H1 (cell line): ENCODE measurements around the gene KDM2A. TPM values are rescaled to one million over a fixed set of nuclear protein-coding genes. Genes with fewer than 3 reads are reported as not detected.

Experiments
- CTCF ChIA-PET: fragments of 300-600 bp; sonication (Branson Sonifier 250); formaldehyde crosslinking; loops from one replicate; lab custom pipeline; 2021; ENCODE audit not compliant: partially characterized antibody; lab: Charles Lee
- POLR2A ChIA-PET: fragments of 300-600 bp; sonication (Branson Sonifier 250); formaldehyde crosslinking; loops from one replicate; lab custom pipeline; 2021; ENCODE audit warnings: inconsistent platforms; ENCODE audit not compliant: partially characterized antibody; lab: Charles Lee
- DNase-seq, 2 experiments: peaks; one replicate each; pipeline versions ENCODE4 v3.0.0 to v3.0.0-alpha.2; 2010 to 2022; ENCODE audit warnings: low spot score in 2 of 2, low read depth in 1 of 2, mixed read lengths in 1 of 2
- FAIRE-seq: peaks from 2 replicates; lab custom pipeline; 2011; peaks lifted over from hg19 to GRCh38; lab: Jason Lieb, UNC
- H2AFZ ChIP-seq: 2 replicates; pipeline ENCODE4 v1.8.1; 2012; ENCODE audit warnings: low read length, inconsistent platforms
- H2AK5ac ChIP-seq: 2 replicates; pipeline ENCODE4 v1.6.1; 2013; ENCODE audit warnings: low read depth, low read length
- H2BK120ac ChIP-seq: replicated peaks from 2 replicates; pipeline ENCODE3; 2013; ENCODE audit warnings: low read depth, low read length, inconsistent platforms
- H2BK12ac ChIP-seq: 2 replicates; pipeline ENCODE4 v1.6.1; 2013; ENCODE audit warnings: low read depth, low read length
- H2BK15ac ChIP-seq: 2 replicates; pipeline ENCODE4 v1.6.1; 2013; ENCODE audit warnings: low read length
- H2BK20ac ChIP-seq: 2 replicates; pipeline ENCODE4 v1.6.1; 2013; ENCODE audit warnings: low read length
- H2BK5ac ChIP-seq: 2 replicates; pipeline ENCODE4 v1.6.1; 2013; ENCODE audit warnings: low read depth, low read length
- H3K14ac ChIP-seq: 2 replicates; pipeline ENCODE4 v1.6.1; 2013; ENCODE audit warnings: inconsistent platforms; ENCODE audit not compliant: insufficient read length
- H3K18ac ChIP-seq: 2 replicates; pipeline ENCODE4 v1.6.1; 2013; ENCODE audit warnings: low read length; ENCODE audit errors: extremely low read depth
- H3K23ac ChIP-seq: 2 replicates; pipeline ENCODE4 v1.6.1; 2013; ENCODE audit warnings: inconsistent platforms; ENCODE audit not compliant: insufficient read length
- H3K23me2 ChIP-seq: 2 replicates; pipeline ENCODE4 v1.6.1; 2013; ENCODE audit warnings: low read depth, low read length
- H3K27ac ChIP-seq: 2 replicates; pipeline ENCODE4 v1.6.1; 2011; ENCODE audit warnings: low read depth, low read length, inconsistent platforms
- H3K27me3 ChIP-seq, 4 experiments: replicated peaks in 1 of 4; 1 replicate in 1 of 4; 2 replicates in 3 of 4; pipeline versions ENCODE4 v1.6.1 to v1.8.1; 2011 to 2013; ENCODE audit warnings: low read length in 3 of 4, mild to moderate bottlenecking in 3 of 4, inconsistent platforms in 2 of 4, mixed read lengths in 2 of 4, moderate library complexity in 1 of 4; ENCODE audit not compliant: control insufficient read depth in 3 of 4, insufficient read depth in 3 of 4; ENCODE audit errors: extremely low read depth in 1 of 4
- H3K36me3 ChIP-seq, 4 experiments: 2 replicates each; pipeline versions ENCODE4 v1.6.1 to v1.8.1; 2011 to 2013; ENCODE audit warnings: mild to moderate bottlenecking in 4 of 4, low read length in 3 of 4, moderate library complexity in 2 of 4, control low read depth in 1 of 4, inconsistent platforms in 1 of 4; ENCODE audit not compliant: insufficient read depth in 4 of 4, control insufficient read depth in 2 of 4
- H3K4ac ChIP-seq: replicated peaks from 2 replicates; pipeline ENCODE3; 2013; ENCODE audit warnings: low read length, low read depth, mixed read lengths, inconsistent platforms; ENCODE audit not compliant: insufficient read length
- H3K4me1 ChIP-seq, 4 experiments: replicated peaks in 1 of 4; 1 replicate in 1 of 4; 2 replicates in 3 of 4; pipeline versions ENCODE4 v1.6.1 to v1.8.1; 2011 to 2013; ENCODE audit warnings: low read length in 3 of 4, inconsistent platforms in 2 of 4, mixed read lengths in 1 of 4; ENCODE audit not compliant: insufficient read depth in 4 of 4, control insufficient read depth in 3 of 4
- H3K4me2 ChIP-seq, 2 experiments: 2 replicates each; pipeline versions ENCODE4 v1.6.1 to v1.8.1; 2011 to 2013; ENCODE audit warnings: low read depth in 2 of 2, low read length in 2 of 2, control low read depth in 1 of 2, inconsistent platforms in 1 of 2, mild to moderate bottlenecking in 1 of 2; ENCODE audit not compliant: insufficient read depth in 1 of 2
- H3K4me3 ChIP-seq, 4 experiments: fragments of 200-600, 300-600 bp in 1 of 4; sonication (generic), shearing (Covaris generic), sonication (Bioruptor Twin) in 1 of 4; 2 replicates each; pipeline versions ENCODE4 v1.5.1 to v1.8.1; 2011 to 2016; ENCODE audit warnings: low read length in 4 of 4, low read depth in 3 of 4, control low read depth in 2 of 4, inconsistent platforms in 2 of 4, mild to moderate bottlenecking in 2 of 4, mixed read lengths in 1 of 4, moderate library complexity in 1 of 4; ENCODE audit not compliant: insufficient read depth in 2 of 4; ENCODE audit errors: extremely low read depth in 1 of 4
- H3K56ac ChIP-seq: replicated peaks from 2 replicates; pipeline ENCODE3; 2013; ENCODE audit warnings: low read depth, mild to moderate bottlenecking, mixed read lengths, low read length, inconsistent platforms; ENCODE audit not compliant: insufficient read length
- H3K79me1 ChIP-seq: 2 replicates; pipeline ENCODE4 v1.6.1; 2013; ENCODE audit warnings: low read depth, low read length, control low read depth
- H3K79me2 ChIP-seq, 2 experiments: 2 replicates each; pipeline versions ENCODE4 v1.6.1 to v1.8.1; 2012 to 2013; ENCODE audit warnings: low read length in 2 of 2, mild to moderate bottlenecking in 2 of 2, inconsistent platforms in 1 of 2; ENCODE audit not compliant: insufficient read depth in 2 of 2, control insufficient read depth in 1 of 2
- H3K9ac ChIP-seq, 4 experiments: replicated peaks in 1 of 4; 1 replicate in 1 of 4; 2 replicates in 3 of 4; pipeline versions ENCODE4 v1.6.1 to v1.8.1; 2011 to 2013; ENCODE audit warnings: low read depth in 3 of 4, low read length in 3 of 4, control low read depth in 2 of 4, mild to moderate bottlenecking in 2 of 4, moderate library complexity in 2 of 4, inconsistent platforms in 1 of 4; ENCODE audit errors: extremely low read depth in 1 of 4
- H3K9me3 ChIP-seq, 2 experiments: 2 replicates each; pipeline versions ENCODE4 v1.6.1 to v1.8.1; 2012 to 2013; ENCODE audit warnings: mild to moderate bottlenecking in 2 of 2, moderate library complexity in 2 of 2, control low read depth in 1 of 2, inconsistent platforms in 1 of 2, low read depth in 1 of 2, low read length in 1 of 2, mixed read lengths in 1 of 2; ENCODE audit not compliant: insufficient read depth in 2 of 2
- H4K20me1 ChIP-seq, 2 experiments: replicated peaks in 1 of 2; 2 replicates each; pipeline versions ENCODE3 to v1.8.1; 2011 to 2013; ENCODE audit warnings: inconsistent platforms in 2 of 2, low read length in 2 of 2, mild to moderate bottlenecking in 1 of 2; ENCODE audit not compliant: insufficient read depth in 2 of 2, control insufficient read depth in 1 of 2
- H4K5ac ChIP-seq: 2 replicates; pipeline ENCODE4 v1.6.1; 2013; ENCODE audit warnings: low read length, low read depth, mixed read lengths, inconsistent platforms; ENCODE audit not compliant: insufficient read length
- H4K8ac ChIP-seq: 2 replicates; pipeline ENCODE4 v1.8.0; 2013; ENCODE audit warnings: mild to moderate bottlenecking, moderate library complexity, low read length, inconsistent platforms; ENCODE audit not compliant: insufficient read depth; ENCODE audit errors: extremely low read depth
- H4K91ac ChIP-seq: replicated peaks from 2 replicates; pipeline ENCODE3; 2013; ENCODE audit warnings: low read length, mixed read lengths, inconsistent platforms; ENCODE audit not compliant: insufficient read length
- ASH2L ChIP-seq: fragments of 200-600, 300-600 bp; sonication (generic); IDR thresholded peaks from one replicate; pipeline ENCODE4 v1.7.1; 2017; ENCODE audit warnings: low read length
- BCL11A ChIP-seq, 2 experiments: IDR thresholded peaks; one replicate each; pipeline ENCODE4 v1.6.1; 2011; ENCODE audit warnings: low read depth in 2 of 2, low read length in 2 of 2, mild to moderate bottlenecking in 2 of 2
- EGR1 ChIP-seq: IDR thresholded peaks from 2 replicates; pipeline ENCODE4 v1.6.1; 2011; ENCODE audit warnings: low read depth, low read length, borderline replicate concordance
- EZH2 ChIP-seq: fragments of 200-600 bp; sonication (generic); IDR thresholded peaks from 2 replicates; pipeline ENCODE4 v1.7.1; 2012; ENCODE audit warnings: low read depth, mild to moderate bottlenecking, moderate library complexity, low read length, inconsistent platforms; ENCODE audit not compliant: severe bottlenecking
- JUND ChIP-seq: IDR thresholded peaks from 2 replicates; pipeline ENCODE4 v1.6.1; 2011; ENCODE audit warnings: mild to moderate bottlenecking, improper control_type of control experiment, low read length
- RXRA ChIP-seq: IDR thresholded peaks from 2 replicates; pipeline ENCODE4 v1.6.1; 2011; ENCODE audit warnings: low read depth, mild to moderate bottlenecking, low read length, moderate library complexity; ENCODE audit not compliant: insufficient read depth
- SIRT6 ChIP-seq: IDR thresholded peaks from one replicate; pipeline ENCODE4 v1.7.1; 2012; ENCODE audit warnings: low read length, inconsistent platforms
- SP1 ChIP-seq: IDR thresholded peaks from 2 replicates; pipeline ENCODE4 v1.6.1; 2011; ENCODE audit warnings: low read depth, low read length
- TCF12 ChIP-seq: IDR thresholded peaks from 2 replicates; pipeline ENCODE4 v1.6.1; 2011; ENCODE audit warnings: low read depth, mild to moderate bottlenecking, low read length
- WGBS, 2 experiments: shearing (Covaris generic) in 1 of 2; methylation state at CpG; one replicate each; pipeline versions ENCODE4 v1.1.6 to v1.1.7; 2013 to 2015; ENCODE audit warnings: low lambda C conversion rate in 2 of 2, mixed read lengths in 2 of 2, inconsistent platforms in 1 of 2, low coverage in 1 of 2, missing lambda C conversion rate in 1 of 2; ENCODE audit not compliant: insufficient replicate concordance in 2 of 2, insufficient coverage in 1 of 2, insufficient read length in 1 of 2; ENCODE audit errors: extremely low coverage in 1 of 2, missing lambda C conversion rate in 1 of 2; 5-methylcytosine and 5-hydroxymethylcytosine counted together
- polyA plus RNA-seq, 7 experiments: library from polyadenylated mRNA; depleted of rRNA in 3 of 7; stranded (reverse) in 5 of 7; unstranded in 2 of 7; fragments of >200 nt in 5 of 7; fragments of 200-250 nt in 2 of 7; gene quantifications; 1 replicate in 5 of 7; 2 replicates in 1 of 7; 4 replicates in 1 of 7; pipeline versions ENCODE4 v1.2.1 to v1.2.3, GENCODE V29; 2011 to 2013; ENCODE audit warnings: missing spikeins in 2 of 7, mixed read lengths in 2 of 7
- total RNA-seq: library from RNA; stranded (reverse); fragmentation: NEBNext Ultra II Directional; extraction: Animal tissue kit (Norgen Biotek cat#: 25700); gene quantifications from 2 replicates; pipeline ENCODE4 v1.2.1, GENCODE V29; 2021

Gene KDM2A
- total and polyA plus RNA-seq, 2 of the 8 experiments (the other 6 are each of a cell fraction or from before 2014, with no cell fraction given), result 55.4 to 66.2 TPM

- ChIA-PET CTCF (interaction anchor here (0.8 to 13.0 kb wide), 9 partner anchors 8 to 217 kb away, joined by 3 to 186 read pairs (median 5); partner anchors contain the start of genes ANKRD13D and SSH3), POLR2A (interaction anchor here (0.8 to 4.2 kb wide), 8 partner anchors 9 to 176 kb away, joined by 3 to 20 read pairs (median 4); partner anchors contain the start of genes ANKRD13D and SSH3)
- H3K79me1 ChIP-seq, result peaks cover 22% of the 10 kb centered on the region
- peak overlapping the region; percentile 42 for H4K91ac ChIP-seq
- no peak overlapping the region for H2AFZ ChIP-seq
- H2AK5ac ChIP-seq, result peak overlapping the region; percentile 89; the same call in 1 of the 2 replicates
- peaks cover 15 to 33% of the 10 kb centered on the region in 2 experiments for H4K20me1 ChIP-seq
- H3K23me2 ChIP-seq, result peaks cover 4% of the 10 kb centered on the region
- WGBS, 2 experiments, result 36% methylated on average over 28 of the region's 28 CpGs; no CpG with 5 or more reads in 1 of the 2 experiments
- peak overlapping the region; percentile 89; the same call in 1 of the 2 replicates for H2BK12ac ChIP-seq
- H3K4me1 ChIP-seq, result peaks cover 8 to 30% (median 27%) of the 10 kb centered on the region in 4 experiments
- H3K36me3 ChIP-seq, result peaks cover 0 to 3% (median 0%) of the 10 kb centered on the region in 4 experiments; a peak in 2 of 8 replicates
- peak overlapping the region; percentile 40; the same call in 1 of the 2 replicates for H3K18ac ChIP-seq
- peak overlapping the region; percentile 2 for H4K5ac ChIP-seq
- peak overlapping the region in 2 of 4 experiments; percentile 19 to 38; a peak in 4 of 8 replicates for H3K4me3 ChIP-seq
- H2BK15ac ChIP-seq, result peak overlapping the region; percentile 50; the same call in 1 of the 2 replicates
- H3K4ac ChIP-seq, result no peak overlapping the region
- H3K4me2 ChIP-seq, result peak overlapping the region; percentile 59 to 75
- H3K27me3 ChIP-seq, result no peaks in the 10 kb centered on the region; a peak in 2 of 7 replicates
- no peak overlapping the region for H3K14ac ChIP-seq
- DNase-seq, result peak in 1 of 2 experiments; percentile 73
- H3K27ac ChIP-seq, result 0 out of 2 replicates have a peak overlapping the region, but pooled peaks have one; percentile 10
- no peak overlapping the region for H3K9ac ChIP-seq
- no peak overlapping the region for H3K56ac ChIP-seq
- H3K79me2 ChIP-seq, result peaks cover 0 to 78% of the 10 kb centered on the region in 2 experiments; a peak in 3 of 4 replicates
- H2BK5ac ChIP-seq, result peak overlapping the region; percentile 50
- no peak for FAIRE-seq
- no peak overlapping the region; the same call in 1 of the 2 replicates for H4K8ac ChIP-seq
- peak overlapping the region; percentile 1; the same call in 1 of the 2 replicates for H2BK20ac ChIP-seq
- no peak overlapping the region for H2BK120ac ChIP-seq
- no peaks in the 10 kb centered on the region for H3K9me3 ChIP-seq
- H3K23ac ChIP-seq, result no peak overlapping the region
- no peak for TF ChIP-seq SIRT6
- no peak for TF ChIP-seq ASH2L
- peak; percentile 86 for TF ChIP-seq EGR1
- 0 out of 2 replicates have a peak, but pooled peaks have one; percentile 36 for TF ChIP-seq SP1
- TF ChIP-seq EZH2, result no peak
- TF ChIP-seq TCF12, result no peak
- TF ChIP-seq RXRA, result no peak
- TF ChIP-seq BCL11A (IDR thresholded peaks at IDR 0.05; ENCODE audit: low read depth in 2 of 2, low read length in 2 of 2), result no peak
- TF ChIP-seq JUND, result 0 out of 2 replicates have a peak, but pooled peaks have one; percentile 13
Measured at GRCh38 chr11:67270256-67271204, 151.5 kb downstream of the KDM2A start.
